GM18873 (cell line): ENCODE measurements around the gene GMCL2.
"Not testable (repeated sequence)": the region's sequence is repeated elsewhere in the genome, so short reads cannot be mapped to it uniquely, and the experiment has no call there.

Source experiments
- ATAC-seq: cut with Tn5 transposase; IDR thresholded peaks from one replicate; pipeline ENCODE4 v1.9.1; 2021; ENCODE audit warnings: mild to moderate bottlenecking, moderate library complexity, moderate number of reproducible peaks; ENCODE audit not compliant: unreplicated experiment, low FRiP score

The GMCL2 gene

GRCh38 chr5:178187014-178187413 is at the start of gene GMCL2:
TSS of gene GMCL2 (minus strand) at chr5:178187371. CDS start at chr5:178187299, 72 bp downstream.
- no peak for ATAC-seq

GRCh38 chr5:178236679-178237078 is 49.5 kb upstream of the GMCL2 start:
- ATAC-seq: no peak

GRCh38 chr5:178236126-178236525 is 49.0 kb upstream of the GMCL2 start:
- ATAC-seq: no peak

DNA sequence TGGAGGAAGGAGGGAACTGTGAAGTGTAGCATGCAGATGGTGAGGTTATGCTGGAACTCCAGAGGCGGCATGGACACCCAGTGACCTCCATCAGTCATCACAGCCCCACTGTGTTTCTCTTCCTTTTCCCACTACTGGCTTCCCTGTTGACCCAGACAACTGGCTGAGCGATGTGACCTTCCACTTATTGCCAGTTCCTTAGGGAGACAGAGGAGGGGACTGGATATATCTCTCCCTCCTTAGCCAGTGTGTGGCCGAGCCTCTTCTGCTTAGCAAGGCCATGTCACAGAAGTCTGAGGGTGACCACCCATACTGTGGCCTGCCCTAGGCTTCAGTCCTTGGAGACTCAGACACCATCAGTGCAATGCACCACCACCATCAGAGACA is 48.4 kb upstream of the GMCL2 start:
- ATAC-seq: no peak

DNA sequence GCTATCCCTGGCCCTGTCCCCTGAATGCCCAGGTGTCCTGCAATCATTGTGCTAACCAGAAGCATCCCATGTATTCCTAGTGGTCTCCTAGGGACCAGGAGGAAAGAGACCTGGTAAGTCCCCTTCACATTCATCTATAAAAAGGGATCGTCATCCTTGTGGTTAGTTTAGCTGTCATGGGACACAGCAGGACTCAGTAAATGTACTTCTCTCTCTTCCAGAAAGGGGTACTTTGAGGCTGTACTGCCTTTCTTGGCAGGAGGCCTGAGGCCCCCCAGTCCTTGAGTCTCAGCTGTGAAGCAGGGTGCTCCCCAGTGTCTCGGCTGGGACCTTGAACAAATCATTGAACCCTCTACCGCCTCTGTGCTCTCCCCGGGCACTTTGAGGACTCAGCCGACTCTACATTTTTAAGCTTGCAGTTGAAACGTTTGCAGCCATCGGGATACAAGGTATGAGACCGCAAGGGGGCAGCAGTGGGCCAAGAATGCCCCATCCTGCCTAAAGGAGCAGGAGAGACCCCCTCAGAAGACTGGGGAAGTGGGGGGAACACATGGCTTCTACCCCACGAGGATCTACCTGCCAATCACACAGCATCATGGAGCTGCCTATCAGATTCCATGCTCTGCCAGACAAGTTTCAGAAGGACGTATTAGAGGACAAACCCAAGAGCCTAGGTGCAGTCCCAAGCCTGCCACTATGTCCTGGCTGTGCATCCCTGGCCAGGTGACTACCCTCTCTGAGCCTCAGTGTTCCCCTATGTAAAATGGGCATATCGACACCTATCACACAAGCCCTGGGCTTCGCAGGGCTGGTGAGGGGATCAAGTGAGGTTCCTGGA is 47.8 kb upstream of the GMCL2 start:
- no peak for ATAC-seq

DNA sequence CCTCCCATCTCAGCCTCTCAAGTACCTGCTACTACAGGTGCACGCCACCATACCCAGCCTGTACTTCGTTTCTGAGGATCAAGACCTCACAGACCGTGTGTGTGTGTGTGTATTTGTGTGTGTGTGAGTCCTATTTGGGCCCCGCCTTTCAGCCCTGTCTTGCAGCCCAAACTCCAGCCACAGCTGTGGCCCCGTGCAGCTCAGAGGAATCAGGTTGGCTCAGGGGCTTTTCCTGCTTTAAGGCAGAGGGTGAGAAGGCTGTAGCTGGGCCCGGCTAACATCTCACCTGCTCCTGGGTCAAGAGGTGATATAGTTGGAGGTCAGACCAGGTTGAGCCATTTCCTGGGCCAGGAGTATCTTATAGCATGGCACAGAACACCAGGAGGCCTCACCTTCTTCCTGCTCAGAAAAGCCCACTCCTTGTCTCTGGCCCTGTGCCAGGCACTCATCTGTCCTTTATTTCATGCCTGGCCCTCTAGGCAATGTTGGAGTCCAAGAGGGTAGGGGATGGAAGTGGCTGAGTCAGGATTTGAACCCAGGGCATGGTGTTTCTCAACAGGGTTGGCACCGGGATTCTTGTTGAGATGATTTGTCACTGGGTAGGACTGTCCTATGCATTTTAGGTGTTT is 47.1 kb upstream of the GMCL2 start:
- no peak for ATAC-seq

DNA sequence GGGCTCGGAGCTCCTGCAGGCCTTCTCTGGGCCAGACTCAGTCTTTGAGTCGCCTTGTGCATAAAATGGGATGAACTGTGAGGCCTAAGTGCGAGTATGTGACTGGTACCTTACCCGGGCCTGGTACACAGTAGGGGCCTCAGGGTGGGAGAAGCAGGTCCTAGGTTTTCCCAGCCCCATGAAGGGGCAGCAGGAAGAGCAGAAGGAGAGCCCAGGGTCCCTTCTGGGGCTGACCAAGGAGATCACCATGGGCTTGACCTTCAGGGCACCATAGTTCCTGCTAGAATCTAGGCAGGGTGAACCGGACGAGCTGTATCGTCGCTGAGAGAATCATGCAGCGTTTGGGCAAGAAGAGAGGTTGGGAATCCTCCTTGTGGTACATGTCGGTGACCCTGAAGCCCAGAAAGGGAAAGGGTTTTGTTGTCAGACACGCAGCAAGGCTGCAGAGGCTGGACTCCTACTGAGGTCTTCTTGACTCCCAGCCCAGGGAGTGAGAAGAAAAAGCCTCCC is 45.8 kb upstream of the GMCL2 start:
- no peak for ATAC-seq

DNA sequence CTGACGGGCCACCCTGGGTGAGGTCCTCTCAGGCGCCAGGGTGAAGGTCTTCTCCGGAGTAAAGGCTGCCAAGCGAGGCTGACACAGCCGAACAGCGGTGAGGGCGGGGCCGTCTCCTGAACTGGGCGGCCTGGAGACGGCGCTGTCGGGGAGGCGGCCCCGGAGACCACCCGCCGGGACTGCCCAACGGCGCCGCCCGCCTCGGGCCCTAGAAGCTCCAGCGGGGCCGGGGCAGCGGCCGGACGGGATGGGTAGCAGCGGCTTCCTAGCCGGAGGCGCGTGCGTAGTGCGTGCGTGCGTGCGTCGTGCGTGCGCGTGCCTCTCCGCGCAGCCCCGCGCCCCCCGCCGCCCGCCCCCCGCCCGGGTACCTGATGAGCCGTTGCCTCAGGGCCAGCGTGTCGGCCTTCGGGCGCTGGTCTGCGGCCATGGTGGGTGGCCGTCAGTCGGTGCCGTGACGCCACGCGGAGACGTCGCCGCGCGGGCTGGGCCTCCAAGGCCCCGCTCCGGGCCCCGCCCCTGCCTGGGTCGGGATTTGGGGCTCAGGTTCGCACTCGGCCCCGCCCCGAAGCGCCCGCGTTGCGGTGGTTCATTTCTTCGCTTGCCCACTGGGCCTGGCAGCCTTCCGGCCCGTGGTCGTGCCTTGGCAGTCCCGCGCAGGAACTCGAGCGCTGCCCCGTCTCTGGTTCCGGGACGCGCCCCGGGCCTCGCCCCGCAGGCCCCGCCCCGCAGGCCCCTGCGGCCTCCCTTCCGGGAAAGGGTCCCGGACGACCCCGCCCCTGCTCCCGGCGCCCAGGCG is 45.2 kb upstream of the GMCL2 start, which contains the start of gene PHYKPL:
Gene PHYKPL, minus strand, starts transcription at position 679 of the 796 bp plus-strand sequence. Its CDS starts 252 bp downstream, at position 427.
- ATAC-seq: peak; percentile 51

- no peak for ATAC-seq
Measured at GRCh38 chr5:178231539-178232123, 44.5 kb upstream of the GMCL2 start.

GRCh38 chr5:178230879-178231538 is 43.8 kb upstream of the GMCL2 start:
- no peak for ATAC-seq

DNA sequence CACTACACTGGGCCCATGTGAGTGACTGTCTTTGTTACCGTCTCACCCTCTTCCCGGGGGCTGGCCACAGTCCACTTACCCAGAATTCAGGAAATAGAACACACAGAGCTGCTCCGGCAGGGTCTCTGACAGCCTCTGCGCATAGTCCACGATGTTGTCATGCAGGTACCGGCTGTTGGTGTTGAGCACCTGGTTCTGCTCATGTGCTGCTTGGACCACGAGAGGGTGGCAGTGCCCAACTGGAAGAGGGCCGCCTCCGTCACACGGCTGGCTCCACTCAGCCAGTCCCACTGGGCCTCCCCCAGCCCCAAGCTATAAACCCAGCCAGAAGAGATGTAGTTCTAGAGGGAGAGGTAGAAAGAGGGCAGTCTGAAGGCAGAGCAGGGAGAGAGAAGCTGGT is 42.7 kb upstream of the GMCL2 start:
- no peak for ATAC-seq

- not testable (repeated sequence) for ATAC-seq
Measured at GRCh38 chr5:178229111-178229510, 41.9 kb upstream of the GMCL2 start.

- ATAC-seq: no peak
Measured at GRCh38 chr5:178228609-178229008, 41.4 kb upstream of the GMCL2 start.

GRCh38 chr5:178227929-178228328 is 40.8 kb upstream of the GMCL2 start:
- ATAC-seq: no peak

DNA sequence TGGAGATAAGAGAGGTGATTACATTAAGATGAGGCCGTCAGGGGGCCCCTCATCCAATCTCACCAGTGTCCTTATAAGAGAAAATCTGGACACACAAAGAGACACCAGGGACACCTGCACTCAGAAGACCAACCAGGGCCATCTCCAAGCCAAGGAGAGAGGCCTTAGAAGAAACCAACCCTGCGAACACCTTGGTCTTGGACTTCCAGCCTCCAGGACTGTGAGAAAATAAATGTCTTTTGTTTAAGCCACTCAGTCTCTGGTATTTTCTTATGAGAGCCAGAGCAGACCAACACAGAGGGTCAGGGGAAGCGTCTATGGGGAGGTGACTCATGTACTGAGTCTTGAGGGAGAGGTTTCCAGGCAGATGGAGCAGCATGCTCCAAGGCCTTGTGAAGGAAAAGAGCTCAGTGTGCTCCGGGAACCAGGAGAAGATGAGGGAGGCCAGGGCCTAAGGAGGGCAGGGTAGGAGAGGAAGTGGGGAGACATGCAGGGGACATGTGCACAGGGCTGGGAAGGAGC is 40.0 kb upstream of the GMCL2 start:
- ATAC-seq: no peak

DNA sequence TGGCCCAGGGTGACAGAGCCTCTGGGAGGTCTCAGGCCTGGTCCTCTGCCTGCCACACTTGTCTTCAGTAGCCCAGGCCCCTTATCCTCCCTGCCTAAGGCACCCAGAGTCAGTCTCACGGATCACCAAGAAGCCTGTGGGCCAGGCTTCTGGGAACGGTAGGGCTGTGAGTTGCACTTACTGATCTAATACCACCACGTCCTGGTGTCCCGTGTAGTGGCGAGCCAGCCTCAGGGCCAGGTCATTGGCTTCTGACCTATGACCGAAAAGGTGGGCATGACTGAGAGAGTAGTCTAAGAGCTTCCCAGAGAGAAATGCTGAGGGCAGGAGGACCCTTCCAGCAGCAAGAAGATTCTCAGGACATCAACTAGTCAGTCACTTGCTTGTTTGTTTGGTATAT is 38.0 kb upstream of the GMCL2 start:
- ATAC-seq: no peak

- ATAC-seq: no peak
Measured at GRCh38 chr5:178224403-178224802, 37.2 kb upstream of the GMCL2 start.

GRCh38 chr5:178223828-178224335 is 36.7 kb upstream of the GMCL2 start:
- ATAC-seq: no peak

DNA sequence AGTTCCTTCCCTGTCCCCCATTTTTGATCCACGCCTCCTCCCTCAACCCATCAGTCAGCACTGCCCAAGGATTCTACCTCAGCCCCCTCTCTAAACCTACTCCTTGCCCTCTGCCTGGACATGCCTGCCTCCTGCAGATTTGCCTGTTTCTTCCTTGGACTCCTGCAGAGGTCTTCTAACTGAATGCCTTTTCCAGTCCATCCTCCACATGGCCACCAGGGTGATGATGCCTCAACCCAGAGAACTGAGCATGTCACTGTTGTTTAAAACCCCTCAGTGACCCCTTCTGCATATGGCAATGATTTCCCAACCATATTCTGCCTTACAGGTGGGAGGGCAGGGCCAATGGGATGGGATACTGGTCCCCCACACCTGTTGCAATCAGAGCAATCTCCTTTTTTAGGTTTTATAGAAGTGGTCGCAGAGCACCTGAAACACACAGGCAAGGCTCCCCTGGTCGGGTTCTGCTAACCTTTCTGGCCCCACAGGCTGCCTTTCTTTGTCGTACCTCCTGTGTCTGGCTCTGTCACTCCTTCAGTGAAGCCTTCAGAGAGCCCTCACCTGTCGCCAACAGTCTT is 36.1 kb upstream of the GMCL2 start:
- ATAC-seq: no peak
